HepG2 (cell line): ENCODE measurements around the gene RNU6-1. TPM values are rescaled to one million over a fixed set of nuclear protein-coding genes. Genes with fewer than 3 reads are reported as not detected.

ENCODE experiments used
- ATAC-seq: fragments of 200-7000 bp; cut with Tn5 transposase; 3 replicates; pipeline ENCODE4 v1.9.1; 2020; ENCODE audit warnings: mild to moderate bottlenecking, moderate library complexity
- BruUV-seq: library from RNA; stranded (reverse); fragments of 400-500 nt; replicated peaks from 2 replicates; lab custom pipeline; 2021; lab: Mats Ljungman, UMichigan
- CTCF ChIA-PET: fragments of 300-600 bp; formaldehyde crosslinking; extraction: SDS; loops from one replicate; lab custom pipeline; 2021; ENCODE audit warnings: low total read pairs, inconsistent platforms, low intra/inter-chr PET ratio; lab: Yijun Ruan, JAX
- POLR2A ChIA-PET: fragments of 350-600 bp; sonication (Branson Sonifier 250); formaldehyde crosslinking; loops from one replicate; lab custom pipeline; 2020; ENCODE audit warnings: antibody characterized with exemption, inconsistent platforms; lab: Yijun Ruan, JAX
- DNase-seq: peaks from one replicate; pipeline ENCODE4 v3.0.0-alpha.2; 2015; ENCODE audit warnings: low spot score
- FAIRE-seq: peaks from 3 replicates; lab custom pipeline; 2011; peaks lifted over from hg19 to GRCh38; lab: Jason Lieb, UNC
- H2AFZ ChIP-seq: one replicate; pipeline ENCODE4 v1.6.1; 2011; ENCODE audit warnings: low read length, inconsistent platforms
- H3K27ac ChIP-seq: fragments of 300-600 bp; 3 replicates; pipeline ENCODE4 v1.8.0; 2011; ENCODE audit warnings: mixed run types, mild to moderate bottlenecking, mixed read lengths, low read length, inconsistent platforms; ENCODE audit not compliant: insufficient read depth; ENCODE audit errors: extremely low read length
- H3K27me3 ChIP-seq, 2 experiments: fragments of 200-600 bp in 1 of 2; 2 replicates in 1 of 2; 3 replicates in 1 of 2; pipeline versions ENCODE4 v1.6.0 to v1.8.0; 2011; ENCODE audit warnings: low read length in 2 of 2, mild to moderate bottlenecking in 2 of 2, moderate library complexity in 2 of 2, inconsistent platforms in 1 of 2; ENCODE audit not compliant: insufficient read depth in 2 of 2, control insufficient read depth in 1 of 2
- H3K36me3 ChIP-seq, 2 experiments: fragments of 200-600 bp in 1 of 2; replicated peaks in 1 of 2; 2 replicates in 1 of 2; 3 replicates in 1 of 2; pipeline versions ENCODE4 v1.5.1 to v1.8.0; 2011; ENCODE audit warnings: low read length in 2 of 2, inconsistent platforms in 1 of 2; ENCODE audit not compliant: insufficient read depth in 2 of 2, control insufficient read depth in 1 of 2
- H3K4me1 ChIP-seq: 2 replicates; pipeline ENCODE4 v1.5.1; 2012; ENCODE audit warnings: low read length, inconsistent platforms; ENCODE audit not compliant: insufficient read depth
- H3K4me2 ChIP-seq: 2 replicates; pipeline ENCODE4 v1.6.0; 2011; ENCODE audit warnings: low read depth, low read length, inconsistent platforms
- H3K4me3 ChIP-seq, 3 experiments: fragments of 200-600 bp in 1 of 3; sonication (generic), shearing (Covaris generic) in 1 of 3; replicated peaks in 1 of 3; 2 replicates each; pipeline ENCODE4 v1.5.1; 2011 to 2016; ENCODE audit warnings: low read length in 3 of 3, inconsistent platforms in 2 of 3, low read depth in 2 of 3, mild to moderate bottlenecking in 2 of 3, control low read depth in 1 of 3, mixed read lengths in 1 of 3; ENCODE audit not compliant: insufficient read depth in 1 of 3
- H3K79me2 ChIP-seq: one replicate; pipeline ENCODE4 v1.6.1; 2011; ENCODE audit warnings: low read length, inconsistent platforms; ENCODE audit not compliant: insufficient read depth
- H3K9ac ChIP-seq: 2 replicates; pipeline ENCODE4 v1.6.0; 2011; ENCODE audit warnings: mild to moderate bottlenecking, low read depth, low read length, inconsistent platforms; ENCODE audit not compliant: insufficient read depth
- H3K9me3 ChIP-seq: 2 replicates; pipeline ENCODE4 v1.5.1; 2012; ENCODE audit warnings: mild to moderate bottlenecking, low read length
- H4K20me1 ChIP-seq: 2 replicates; pipeline ENCODE4 v1.6.0; 2011; ENCODE audit warnings: inconsistent platforms, mild to moderate bottlenecking, low read length, moderate library complexity; ENCODE audit not compliant: insufficient read depth
- CC2D1A ChIP-seq: sonication (generic); formaldehyde crosslinking; IDR thresholded peaks from 2 replicates; pipeline ENCODE4 v1.8.1; 2023; ENCODE audit warnings: mild to moderate bottlenecking, missing genetic modification reagents
- E2F5 ChIP-seq: sonication (generic); formaldehyde crosslinking; conservative IDR thresholded peaks from 2 replicates; pipeline ENCODE4 v1.4.0; 2020; ENCODE audit warnings: missing genetic modification reagents
- KDM5A ChIP-seq: fragments of 200-600 bp; sonication (generic); IDR thresholded peaks from 2 replicates; pipeline ENCODE4 v1.7.0; 2018; ENCODE audit warnings: antibody characterized with exemption, mild to moderate bottlenecking, low read length, borderline replicate concordance
- SMC3 ChIP-seq: IDR thresholded peaks from 2 replicates; pipeline ENCODE4 v1.6.1; 2011; ENCODE audit warnings: low read length, improper control_type of control experiment
- STAG1 ChIP-seq: sonication (generic); formaldehyde crosslinking; IDR thresholded peaks from 2 replicates; pipeline ENCODE4 v1.4.0; 2020; ENCODE audit warnings: missing genetic modification reagents
- ZBTB7B ChIP-seq: sonication (generic); formaldehyde crosslinking; IDR thresholded peaks from 2 replicates; pipeline ENCODE4 v1.4.0; 2020; ENCODE audit warnings: missing genetic modification reagents
- ZNF333 ChIP-seq: sonication (generic); formaldehyde crosslinking; IDR thresholded peaks from 2 replicates; pipeline ENCODE4 v1.4.0; 2020; ENCODE audit warnings: mild to moderate bottlenecking, missing genetic modification reagents, borderline replicate concordance
- WGBS: methylation state at CpG from one replicate; pipeline ENCODE4 v1.1.6; 2017; ENCODE audit warnings: low lambda C conversion rate; 5-methylcytosine and 5-hydroxymethylcytosine counted together
- in situ Hi-C: cut with HindIII; loops from 2 replicates; pipeline ENCODE4 v1.10.0; 2017; ENCODE audit warnings: low pct_unique_long_range_greater_than_20kb; ENCODE audit not compliant: extremely low pct_ligation_motif_present
- intact Hi-C: fragments of 100-400 bp; cut with micrococcal nuclease; formaldehyde crosslinking; loops from one replicate; pipeline ENCODE4 v1.10.0; 2022; ENCODE audit not compliant: unreplicated experiment
- polyA plus RNA-seq, 8 experiments: library from polyadenylated mRNA; depleted of rRNA in 3 of 8; stranded (reverse) in 7 of 8; unstranded in 1 of 8; fragments of >200 nt; fragmentation: Illumina TruSeq in 4 of 8; extraction: Trizol in 4 of 8; gene quantifications; 2 replicates each; pipeline versions ENCODE4 v1.2.1 to v1.2.3, GENCODE V29; 2011 to 2016; ENCODE audit warnings: low read depth in 4 of 8, missing spikeins in 1 of 8, mixed read lengths in 1 of 8; ENCODE audit not compliant: insufficient read depth in 1 of 8
- total RNA-seq, 5 experiments: library from RNA; depleted of rRNA; stranded (reverse); fragments of >200 nt; fragmentation: Illumina TruSeq; extraction: Trizol; gene quantifications; 2 replicates each; pipeline ENCODE4 v1.2.3, GENCODE V29; 2016; ENCODE audit warnings: low read depth in 1 of 5
- TF ChIP-seq, protein P1 (sequence below): sonication (generic); formaldehyde crosslinking; IDR thresholded peaks from 2 replicates; pipeline ENCODE4 v1.5.1; 2020; ENCODE audit warnings: mild to moderate bottlenecking, missing genetic modification reagents, borderline replicate concordance
- TF ChIP-seq, protein P2 (sequence below): sonication (generic); formaldehyde crosslinking; IDR thresholded peaks from 2 replicates; pipeline ENCODE4 v1.4.0; 2020; ENCODE audit warnings: missing genetic modification reagents, mild to moderate bottlenecking, borderline replicate concordance
- TF ChIP-seq, protein P3 (sequence below): sonication (generic); formaldehyde crosslinking; IDR thresholded peaks from 2 replicates; pipeline ENCODE4 v1.5.0; 2020; ENCODE audit warnings: mild to moderate bottlenecking, missing genetic modification reagents, moderate library complexity

Gene RNU6-1
- total and polyA plus RNA-seq, 2 of the 13 experiments (the other 11 are each of a cell fraction or from before 2014, with no cell fraction given): under 0.01 TPM; not detected in 1

DNA sequence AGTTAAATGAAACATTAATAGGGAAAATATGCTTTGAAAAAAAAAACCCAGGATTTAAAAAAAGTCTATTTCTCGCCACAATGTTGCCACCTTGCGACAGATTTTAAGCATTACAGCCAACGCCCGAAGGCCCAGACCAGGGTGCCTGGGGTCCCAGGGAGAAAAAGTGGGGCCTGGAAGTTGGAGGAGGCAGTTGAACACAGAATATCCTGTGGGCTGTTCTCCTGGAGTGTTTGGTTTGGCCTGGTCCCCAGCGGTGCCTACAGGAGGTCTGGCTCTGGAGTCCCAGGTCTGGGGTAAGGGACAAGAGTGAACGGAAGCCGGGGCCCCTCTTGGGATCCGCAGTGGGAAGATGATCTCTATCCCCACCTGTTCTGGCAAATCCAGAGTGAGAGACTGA, 3.4 kb downstream of the RNU6-1 start:
- CTCF ChIA-PET: interaction anchor here (1.4 to 4.5 kb wide), 2 partner anchors 378 to 381 kb away, joined by 4 to 50 read pairs; no protein-coding TSS in a partner anchor
- BruUV-seq: no TSS peak
- peak; percentile 23 for FAIRE-seq
- Histone ChIP-seq H3K36me3 (no peaks in the 10 kb centered on the region), H3K4me2 (peak overlapping the region; percentile 85), H3K9ac (no peak overlapping the region; the same call in 1 of the 2 replicates), H3K4me3 (peak overlapping the region in 2 of 3 experiments; percentile 10 to 44; a peak in 2 of 6 replicates), H3K79me2 (no peaks in the 10 kb centered on the region), H3K4me1 (peaks cover 58% of the 10 kb centered on the region), H3K27ac (no peak overlapping the region), H2AFZ (no peak overlapping the region), H3K27me3 (peaks cover 3 to 42% of the 10 kb centered on the region in 2 experiments), H4K20me1 (no peaks in the 10 kb centered on the region), H3K9me3 (no peaks in the 10 kb centered on the region)
- 34% methylated on average over 8 of the region's 8 CpGs for WGBS
- POLR2A ChIA-PET: no interaction called here
- DNase-seq: no peak
- in situ Hi-C loops: loop anchor here (5.0 to 10.0 kb wide), 2 partner anchors 379 to 892 kb away; no protein-coding TSS in a partner anchor
- TF ChIP-seq CC2D1A (CRISPR knock-in tag) (no peak), E2F5 (CRISPR knock-in tag) (no peak), ZNF333 (CRISPR knock-in tag) (no peak), KDM5A (0 out of 2 replicates have a peak, but pooled peaks have one; percentile 39), ZBTB7B (no peak), SMC3 (peak; percentile 61), STAG1 (CRISPR knock-in tag) (peak; percentile 78)
- TF ChIP-seq, protein P1, sequence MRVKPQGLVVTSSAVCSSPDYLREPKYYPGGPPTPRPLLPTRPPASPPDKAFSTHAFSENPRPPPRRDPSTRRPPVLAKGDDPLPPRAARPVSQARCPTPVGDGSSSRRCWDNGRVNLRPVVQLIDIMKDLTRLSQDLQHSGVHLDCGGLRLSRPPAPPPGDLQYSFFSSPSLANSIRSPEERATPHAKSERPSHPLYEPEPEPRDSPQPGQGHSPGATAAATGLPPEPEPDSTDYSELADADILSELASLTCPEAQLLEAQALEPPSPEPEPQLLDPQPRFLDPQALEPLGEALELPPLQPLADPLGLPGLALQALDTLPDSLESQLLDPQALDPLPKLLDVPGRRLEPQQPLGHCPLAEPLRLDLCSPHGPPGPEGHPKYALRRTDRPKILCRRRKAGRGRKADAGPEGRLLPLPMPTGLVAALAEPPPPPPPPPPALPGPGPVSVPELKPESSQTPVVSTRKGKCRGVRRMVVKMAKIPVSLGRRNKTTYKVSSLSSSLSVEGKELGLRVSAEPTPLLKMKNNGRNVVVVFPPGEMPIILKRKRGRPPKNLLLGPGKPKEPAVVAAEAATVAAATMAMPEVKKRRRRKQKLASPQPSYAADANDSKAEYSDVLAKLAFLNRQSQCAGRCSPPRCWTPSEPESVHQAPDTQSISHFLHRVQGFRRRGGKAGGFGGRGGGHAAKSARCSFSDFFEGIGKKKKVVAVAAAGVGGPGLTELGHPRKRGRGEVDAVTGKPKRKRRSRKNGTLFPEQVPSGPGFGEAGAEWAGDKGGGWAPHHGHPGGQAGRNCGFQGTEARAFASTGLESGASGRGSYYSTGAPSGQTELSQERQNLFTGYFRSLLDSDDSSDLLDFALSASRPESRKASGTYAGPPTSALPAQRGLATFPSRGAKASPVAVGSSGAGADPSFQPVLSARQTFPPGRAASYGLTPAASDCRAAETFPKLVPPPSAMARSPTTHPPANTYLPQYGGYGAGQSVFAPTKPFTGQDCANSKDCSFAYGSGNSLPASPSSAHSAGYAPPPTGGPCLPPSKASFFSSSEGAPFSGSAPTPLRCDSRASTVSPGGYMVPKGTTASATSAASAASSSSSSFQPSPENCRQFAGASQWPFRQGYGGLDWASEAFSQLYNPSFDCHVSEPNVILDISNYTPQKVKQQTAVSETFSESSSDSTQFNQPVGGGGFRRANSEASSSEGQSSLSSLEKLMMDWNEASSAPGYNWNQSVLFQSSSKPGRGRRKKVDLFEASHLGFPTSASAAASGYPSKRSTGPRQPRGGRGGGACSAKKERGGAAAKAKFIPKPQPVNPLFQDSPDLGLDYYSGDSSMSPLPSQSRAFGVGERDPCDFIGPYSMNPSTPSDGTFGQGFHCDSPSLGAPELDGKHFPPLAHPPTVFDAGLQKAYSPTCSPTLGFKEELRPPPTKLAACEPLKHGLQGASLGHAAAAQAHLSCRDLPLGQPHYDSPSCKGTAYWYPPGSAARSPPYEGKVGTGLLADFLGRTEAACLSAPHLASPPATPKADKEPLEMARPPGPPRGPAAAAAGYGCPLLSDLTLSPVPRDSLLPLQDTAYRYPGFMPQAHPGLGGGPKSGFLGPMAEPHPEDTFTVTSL (CRISPR knock-in tag): no peak
- TF ChIP-seq, protein P2, sequence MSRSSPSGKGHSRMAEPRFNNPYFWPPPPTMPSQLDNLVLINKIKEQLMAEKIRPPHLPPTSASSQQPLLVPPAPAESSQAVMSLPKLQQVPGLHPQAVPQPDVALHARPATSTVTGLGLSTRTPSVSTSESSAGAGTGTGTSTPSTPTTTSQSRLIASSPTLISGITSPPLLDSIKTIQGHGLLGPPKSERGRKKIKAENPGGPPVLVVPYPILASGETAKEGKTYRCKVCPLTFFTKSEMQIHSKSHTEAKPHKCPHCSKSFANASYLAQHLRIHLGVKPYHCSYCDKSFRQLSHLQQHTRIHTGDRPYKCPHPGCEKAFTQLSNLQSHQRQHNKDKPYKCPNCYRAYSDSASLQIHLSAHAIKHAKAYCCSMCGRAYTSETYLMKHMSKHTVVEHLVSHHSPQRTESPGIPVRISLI: peak; percentile 83
- TF ChIP-seq, protein P3, sequence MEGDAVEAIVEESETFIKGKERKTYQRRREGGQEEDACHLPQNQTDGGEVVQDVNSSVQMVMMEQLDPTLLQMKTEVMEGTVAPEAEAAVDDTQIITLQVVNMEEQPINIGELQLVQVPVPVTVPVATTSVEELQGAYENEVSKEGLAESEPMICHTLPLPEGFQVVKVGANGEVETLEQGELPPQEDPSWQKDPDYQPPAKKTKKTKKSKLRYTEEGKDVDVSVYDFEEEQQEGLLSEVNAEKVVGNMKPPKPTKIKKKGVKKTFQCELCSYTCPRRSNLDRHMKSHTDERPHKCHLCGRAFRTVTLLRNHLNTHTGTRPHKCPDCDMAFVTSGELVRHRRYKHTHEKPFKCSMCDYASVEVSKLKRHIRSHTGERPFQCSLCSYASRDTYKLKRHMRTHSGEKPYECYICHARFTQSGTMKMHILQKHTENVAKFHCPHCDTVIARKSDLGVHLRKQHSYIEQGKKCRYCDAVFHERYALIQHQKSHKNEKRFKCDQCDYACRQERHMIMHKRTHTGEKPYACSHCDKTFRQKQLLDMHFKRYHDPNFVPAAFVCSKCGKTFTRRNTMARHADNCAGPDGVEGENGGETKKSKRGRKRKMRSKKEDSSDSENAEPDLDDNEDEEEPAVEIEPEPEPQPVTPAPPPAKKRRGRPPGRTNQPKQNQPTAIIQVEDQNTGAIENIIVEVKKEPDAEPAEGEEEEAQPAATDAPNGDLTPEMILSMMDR: peak; percentile 67
- intact Hi-C loops: loop anchor here (1.0 to 5.0 kb wide), 3 partner anchors 294 to 529 kb away; partner anchors contain the start of gene MAP2K5
- ATAC-seq: no peak
